HEK293 (cell line): ENCODE data around the gene GADD45GIP1.
A peak's percentile ranks its signal among the peaks of the same experiment; 100 is the strongest.

Experiments used
- AEBP2 ChIP-seq: fragments of 450-650 bp; formaldehyde crosslinking; IDR thresholded peaks from 2 replicates; pipeline ENCODE4 v1.5.1; 2016; ENCODE audit warnings: missing biosample characterization, missing genetic modification characterization, borderline replicate concordance
- BCL11B ChIP-seq: fragments of 450-650 bp; formaldehyde crosslinking; IDR thresholded peaks from 2 replicates; pipeline ENCODE4 v1.5.1; 2016; ENCODE audit warnings: low read depth, missing biosample characterization, missing genetic modification characterization
- KLF9 ChIP-seq: fragments of 450-650 bp; formaldehyde crosslinking; IDR thresholded peaks from 2 replicates; pipeline ENCODE4 v1.5.1; 2016; ENCODE audit warnings: missing biosample characterization, missing genetic modification characterization, low read depth
- PATZ1 ChIP-seq: fragments of 450-650 bp; formaldehyde crosslinking; IDR thresholded peaks from 2 replicates; pipeline ENCODE4 v1.5.1; 2016; ENCODE audit warnings: missing biosample characterization, missing genetic modification characterization
- PRDM1 ChIP-seq: fragments of 450-650 bp; formaldehyde crosslinking; IDR thresholded peaks from 2 replicates; pipeline ENCODE4; 2016; ENCODE audit warnings: missing biosample characterization, missing genetic modification characterization
- TSHZ1 ChIP-seq: fragments of 450-650 bp; formaldehyde crosslinking; IDR thresholded peaks from 2 replicates; pipeline ENCODE4 v1.5.1; 2016; ENCODE audit warnings: missing biosample characterization, missing genetic modification characterization, borderline replicate concordance
- ZNF202 ChIP-seq: fragments of 450-650 bp; formaldehyde crosslinking; IDR thresholded peaks from 2 replicates; pipeline ENCODE4 v1.5.1; 2016; ENCODE audit warnings: missing biosample characterization, missing genetic modification characterization, borderline replicate concordance
- ZNF211 ChIP-seq: fragments of 450-650 bp; formaldehyde crosslinking; IDR thresholded peaks from 2 replicates; pipeline ENCODE4 v1.5.1; 2016; ENCODE audit warnings: low read depth, missing biosample characterization, missing genetic modification characterization
- ZNF311 ChIP-seq: fragments of 450-650 bp; formaldehyde crosslinking; IDR thresholded peaks from 2 replicates; pipeline ENCODE4 v1.5.1; 2017; ENCODE audit warnings: missing biosample characterization, missing genetic modification characterization, borderline replicate concordance
- ZNF341 ChIP-seq: fragments of 450-650 bp; formaldehyde crosslinking; IDR thresholded peaks from 2 replicates; pipeline ENCODE4; 2016; ENCODE audit warnings: low read depth, missing biosample characterization, missing genetic modification characterization
- ZNF354C ChIP-seq: fragments of 450-650 bp; formaldehyde crosslinking; IDR thresholded peaks from 2 replicates; pipeline ENCODE4 v1.5.1; 2016; ENCODE audit warnings: missing biosample characterization, missing genetic modification characterization, low read depth, borderline replicate concordance
- ZNF366 ChIP-seq: fragments of 450-650 bp; formaldehyde crosslinking; conservative IDR thresholded peaks from 2 replicates; pipeline ENCODE4 v1.5.1; 2016; ENCODE audit warnings: missing biosample characterization, missing genetic modification characterization
- ZNF416 ChIP-seq: fragments of 450-650 bp; formaldehyde crosslinking; IDR thresholded peaks from 2 replicates; pipeline ENCODE4 v1.5.1; 2016; ENCODE audit warnings: missing biosample characterization, missing genetic modification characterization
- ZNF510 ChIP-seq: fragments of 450-650 bp; formaldehyde crosslinking; IDR thresholded peaks from 2 replicates; pipeline ENCODE4 v1.5.1; 2018; ENCODE audit warnings: mild to moderate bottlenecking, missing genetic modification characterization, missing biosample characterization; ENCODE audit not compliant: insufficient replicate concordance
- ZNF558 ChIP-seq: fragments of 450-650 bp; formaldehyde crosslinking; IDR thresholded peaks from 2 replicates; pipeline ENCODE4 v1.5.1; 2016; ENCODE audit warnings: missing biosample characterization, missing genetic modification characterization
- ZNF623 ChIP-seq: fragments of 450-650 bp; formaldehyde crosslinking; IDR thresholded peaks from 2 replicates; pipeline ENCODE4 v1.5.1; 2016; ENCODE audit warnings: missing biosample characterization, missing genetic modification characterization
- ZNF76 ChIP-seq: fragments of 450-650 bp; formaldehyde crosslinking; IDR thresholded peaks from 2 replicates; pipeline ENCODE4; 2016; ENCODE audit warnings: low read depth, missing biosample characterization, missing genetic modification characterization, borderline replicate concordance
- TF ChIP-seq, protein P1 (sequence below): fragments of 450-650 bp; formaldehyde crosslinking; IDR thresholded peaks from 2 replicates; pipeline ENCODE4 v1.5.1; 2017; ENCODE audit warnings: missing biosample characterization, missing genetic modification characterization
- TF ChIP-seq, protein P2 (sequence below): fragments of 450-650 bp; formaldehyde crosslinking; IDR thresholded peaks from 2 replicates; pipeline ENCODE4 v1.5.1; 2016; ENCODE audit warnings: missing biosample characterization, missing genetic modification characterization
- TF ChIP-seq, protein P3 (sequence below): fragments of 450-650 bp; formaldehyde crosslinking; IDR thresholded peaks from 2 replicates; pipeline ENCODE4 v1.5.1; 2017; ENCODE audit warnings: missing biosample characterization, missing genetic modification characterization
- TF ChIP-seq, protein P4 (sequence below): fragments of 450-650 bp; formaldehyde crosslinking; IDR thresholded peaks from 2 replicates; pipeline ENCODE4 v1.5.1; 2016; ENCODE audit warnings: missing biosample characterization, missing genetic modification characterization
- TF ChIP-seq, protein P5 (sequence below): fragments of 450-650 bp; formaldehyde crosslinking; IDR thresholded peaks from 2 replicates; pipeline ENCODE4 v1.5.1; 2017; ENCODE audit warnings: missing biosample characterization, missing genetic modification characterization

Gene GADD45GIP1

DNA sequence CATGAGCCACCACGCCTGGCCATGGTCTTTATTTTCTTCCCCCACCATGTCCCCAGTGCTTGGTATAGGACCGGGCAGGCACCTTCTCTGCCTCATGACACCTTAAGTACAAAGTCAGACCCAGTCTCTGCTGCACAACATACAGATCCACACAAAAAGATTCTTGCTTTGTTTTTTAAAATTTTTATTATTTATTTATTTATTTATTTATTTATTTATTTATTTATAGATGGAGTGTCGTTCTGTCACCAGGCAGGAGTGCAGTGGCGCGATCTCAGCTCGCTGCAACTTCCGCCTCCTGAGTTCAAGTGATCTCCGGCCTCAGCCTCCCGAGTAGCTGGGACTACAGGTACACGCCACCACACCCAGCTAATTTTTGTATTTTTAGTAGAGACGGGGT is 35.7 kb upstream of the GADD45GIP1 start (continued):
- TF ChIP-seq ZNF211 (no peak), ZNF354C (0 out of 2 replicates have a peak, but pooled peaks have one; percentile 50), ZNF76 (no peak), ZNF366 (no peak), PATZ1 (no peak), PRDM1 (tag by site-specific recombination) (no peak), ZNF510 (tag by site-specific recombination) (no peak), AEBP2 (tag by site-specific recombination) (no peak), ZNF623 (tag by site-specific recombination) (peak; percentile 73), TSHZ1 (tag by site-specific recombination) (no peak), ZNF416 (no peak), ZNF341 (peak; percentile 46; the same call in 1 of the 2 replicates), ZNF311 (no peak), ZNF558 (tag by site-specific recombination) (peak; percentile 79), BCL11B (tag by site-specific recombination) (no peak), ZNF202 (tag by site-specific recombination) (peak; percentile 78; the same call in 1 of the 2 replicates), KLF9 (no peak)
- TF ChIP-seq, protein P1, sequence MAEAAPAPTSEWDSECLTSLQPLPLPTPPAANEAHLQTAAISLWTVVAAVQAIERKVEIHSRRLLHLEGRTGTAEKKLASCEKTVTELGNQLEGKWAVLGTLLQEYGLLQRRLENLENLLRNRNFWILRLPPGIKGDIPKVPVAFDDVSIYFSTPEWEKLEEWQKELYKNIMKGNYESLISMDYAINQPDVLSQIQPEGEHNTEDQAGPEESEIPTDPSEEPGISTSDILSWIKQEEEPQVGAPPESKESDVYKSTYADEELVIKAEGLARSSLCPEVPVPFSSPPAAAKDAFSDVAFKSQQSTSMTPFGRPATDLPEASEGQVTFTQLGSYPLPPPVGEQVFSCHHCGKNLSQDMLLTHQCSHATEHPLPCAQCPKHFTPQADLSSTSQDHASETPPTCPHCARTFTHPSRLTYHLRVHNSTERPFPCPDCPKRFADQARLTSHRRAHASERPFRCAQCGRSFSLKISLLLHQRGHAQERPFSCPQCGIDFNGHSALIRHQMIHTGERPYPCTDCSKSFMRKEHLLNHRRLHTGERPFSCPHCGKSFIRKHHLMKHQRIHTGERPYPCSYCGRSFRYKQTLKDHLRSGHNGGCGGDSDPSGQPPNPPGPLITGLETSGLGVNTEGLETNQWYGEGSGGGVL (tag by site-specific recombination): no peak
- TF ChIP-seq, protein P2, sequence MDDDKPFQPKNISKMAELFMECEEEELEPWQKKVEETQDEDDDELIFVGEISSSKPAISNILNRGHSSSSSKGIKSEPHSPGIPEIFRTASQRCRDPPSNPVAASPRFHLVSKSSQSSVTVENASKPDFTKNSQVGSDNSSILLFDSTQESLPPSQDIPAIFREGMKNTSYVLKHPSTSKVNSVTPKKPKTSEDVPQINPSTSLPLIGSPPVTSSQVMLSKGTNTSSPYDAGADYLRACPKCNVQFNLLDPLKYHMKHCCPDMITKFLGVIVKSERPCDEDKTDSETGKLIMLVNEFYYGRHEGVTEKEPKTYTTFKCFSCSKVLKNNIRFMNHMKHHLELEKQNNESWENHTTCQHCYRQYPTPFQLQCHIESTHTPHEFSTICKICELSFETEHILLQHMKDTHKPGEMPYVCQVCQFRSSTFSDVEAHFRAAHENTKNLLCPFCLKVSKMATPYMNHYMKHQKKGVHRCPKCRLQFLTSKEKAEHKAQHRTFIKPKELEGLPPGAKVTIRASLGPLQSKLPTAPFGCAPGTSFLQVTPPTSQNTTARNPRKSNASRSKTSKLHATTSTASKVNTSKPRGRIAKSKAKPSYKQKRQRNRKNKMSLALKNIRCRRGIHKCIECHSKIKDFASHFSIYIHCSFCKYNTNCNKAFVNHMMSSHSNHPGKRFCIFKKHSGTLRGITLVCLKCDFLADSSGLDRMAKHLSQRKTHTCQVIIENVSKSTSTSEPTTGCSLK (tag by site-specific recombination): no peak
- TF ChIP-seq, protein P3, sequence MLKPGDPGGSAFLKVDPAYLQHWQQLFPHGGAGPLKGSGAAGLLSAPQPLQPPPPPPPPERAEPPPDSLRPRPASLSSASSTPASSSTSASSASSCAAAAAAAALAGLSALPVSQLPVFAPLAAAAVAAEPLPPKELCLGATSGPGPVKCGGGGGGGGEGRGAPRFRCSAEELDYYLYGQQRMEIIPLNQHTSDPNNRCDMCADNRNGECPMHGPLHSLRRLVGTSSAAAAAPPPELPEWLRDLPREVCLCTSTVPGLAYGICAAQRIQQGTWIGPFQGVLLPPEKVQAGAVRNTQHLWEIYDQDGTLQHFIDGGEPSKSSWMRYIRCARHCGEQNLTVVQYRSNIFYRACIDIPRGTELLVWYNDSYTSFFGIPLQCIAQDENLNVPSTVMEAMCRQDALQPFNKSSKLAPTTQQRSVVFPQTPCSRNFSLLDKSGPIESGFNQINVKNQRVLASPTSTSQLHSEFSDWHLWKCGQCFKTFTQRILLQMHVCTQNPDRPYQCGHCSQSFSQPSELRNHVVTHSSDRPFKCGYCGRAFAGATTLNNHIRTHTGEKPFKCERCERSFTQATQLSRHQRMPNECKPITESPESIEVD: no peak
- TF ChIP-seq, protein P4, sequence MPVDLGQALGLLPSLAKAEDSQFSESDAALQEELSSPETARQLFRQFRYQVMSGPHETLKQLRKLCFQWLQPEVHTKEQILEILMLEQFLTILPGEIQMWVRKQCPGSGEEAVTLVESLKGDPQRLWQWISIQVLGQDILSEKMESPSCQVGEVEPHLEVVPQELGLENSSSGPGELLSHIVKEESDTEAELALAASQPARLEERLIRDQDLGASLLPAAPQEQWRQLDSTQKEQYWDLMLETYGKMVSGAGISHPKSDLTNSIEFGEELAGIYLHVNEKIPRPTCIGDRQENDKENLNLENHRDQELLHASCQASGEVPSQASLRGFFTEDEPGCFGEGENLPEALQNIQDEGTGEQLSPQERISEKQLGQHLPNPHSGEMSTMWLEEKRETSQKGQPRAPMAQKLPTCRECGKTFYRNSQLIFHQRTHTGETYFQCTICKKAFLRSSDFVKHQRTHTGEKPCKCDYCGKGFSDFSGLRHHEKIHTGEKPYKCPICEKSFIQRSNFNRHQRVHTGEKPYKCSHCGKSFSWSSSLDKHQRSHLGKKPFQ (tag by site-specific recombination): no peak
- TF ChIP-seq, protein P5, sequence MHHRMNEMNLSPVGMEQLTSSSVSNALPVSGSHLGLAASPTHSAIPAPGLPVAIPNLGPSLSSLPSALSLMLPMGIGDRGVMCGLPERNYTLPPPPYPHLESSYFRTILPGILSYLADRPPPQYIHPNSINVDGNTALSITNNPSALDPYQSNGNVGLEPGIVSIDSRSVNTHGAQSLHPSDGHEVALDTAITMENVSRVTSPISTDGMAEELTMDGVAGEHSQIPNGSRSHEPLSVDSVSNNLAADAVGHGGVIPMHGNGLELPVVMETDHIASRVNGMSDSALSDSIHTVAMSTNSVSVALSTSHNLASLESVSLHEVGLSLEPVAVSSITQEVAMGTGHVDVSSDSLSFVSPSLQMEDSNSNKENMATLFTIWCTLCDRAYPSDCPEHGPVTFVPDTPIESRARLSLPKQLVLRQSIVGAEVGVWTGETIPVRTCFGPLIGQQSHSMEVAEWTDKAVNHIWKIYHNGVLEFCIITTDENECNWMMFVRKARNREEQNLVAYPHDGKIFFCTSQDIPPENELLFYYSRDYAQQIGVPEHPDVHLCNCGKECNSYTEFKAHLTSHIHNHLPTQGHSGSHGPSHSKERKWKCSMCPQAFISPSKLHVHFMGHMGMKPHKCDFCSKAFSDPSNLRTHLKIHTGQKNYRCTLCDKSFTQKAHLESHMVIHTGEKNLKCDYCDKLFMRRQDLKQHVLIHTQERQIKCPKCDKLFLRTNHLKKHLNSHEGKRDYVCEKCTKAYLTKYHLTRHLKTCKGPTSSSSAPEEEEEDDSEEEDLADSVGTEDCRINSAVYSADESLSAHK (tag by site-specific recombination): no peak
